ENCODE data around the gene KDELR3.

DNA sequence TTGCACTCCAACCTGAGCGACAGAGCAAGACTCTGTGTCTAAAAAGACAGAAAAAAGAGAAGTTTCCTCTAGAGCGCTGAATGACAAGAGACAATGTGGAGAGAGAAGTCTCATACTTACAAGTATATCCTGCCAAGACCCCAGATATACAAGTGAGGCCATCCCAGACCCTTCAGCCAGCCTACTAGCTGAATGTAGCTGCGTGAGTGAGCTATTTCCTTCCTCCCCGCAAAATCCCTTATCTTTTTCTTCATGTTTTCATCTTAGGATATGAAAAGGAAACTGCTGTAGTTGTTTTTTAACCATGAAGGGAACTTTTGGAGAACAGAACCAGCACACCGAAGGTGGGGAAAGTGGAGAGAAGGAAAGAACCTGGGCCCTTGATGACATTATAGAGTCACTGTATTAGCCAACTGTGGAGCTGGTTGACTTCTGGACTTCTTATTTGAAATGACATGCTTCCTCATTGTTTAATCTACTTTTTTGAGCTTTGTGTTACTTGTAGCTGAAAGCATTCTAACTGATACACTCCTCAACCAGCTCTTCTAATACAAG, 42.6 kb downstream of the KDELR3 start:
- TF ChIP-seq, protein P1, sequence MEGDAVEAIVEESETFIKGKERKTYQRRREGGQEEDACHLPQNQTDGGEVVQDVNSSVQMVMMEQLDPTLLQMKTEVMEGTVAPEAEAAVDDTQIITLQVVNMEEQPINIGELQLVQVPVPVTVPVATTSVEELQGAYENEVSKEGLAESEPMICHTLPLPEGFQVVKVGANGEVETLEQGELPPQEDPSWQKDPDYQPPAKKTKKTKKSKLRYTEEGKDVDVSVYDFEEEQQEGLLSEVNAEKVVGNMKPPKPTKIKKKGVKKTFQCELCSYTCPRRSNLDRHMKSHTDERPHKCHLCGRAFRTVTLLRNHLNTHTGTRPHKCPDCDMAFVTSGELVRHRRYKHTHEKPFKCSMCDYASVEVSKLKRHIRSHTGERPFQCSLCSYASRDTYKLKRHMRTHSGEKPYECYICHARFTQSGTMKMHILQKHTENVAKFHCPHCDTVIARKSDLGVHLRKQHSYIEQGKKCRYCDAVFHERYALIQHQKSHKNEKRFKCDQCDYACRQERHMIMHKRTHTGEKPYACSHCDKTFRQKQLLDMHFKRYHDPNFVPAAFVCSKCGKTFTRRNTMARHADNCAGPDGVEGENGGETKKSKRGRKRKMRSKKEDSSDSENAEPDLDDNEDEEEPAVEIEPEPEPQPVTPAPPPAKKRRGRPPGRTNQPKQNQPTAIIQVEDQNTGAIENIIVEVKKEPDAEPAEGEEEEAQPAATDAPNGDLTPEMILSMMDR (conservative IDR thresholded peaks at IDR 0.05): no peak
- no peak for TF ChIP-seq EZH2 (IDR thresholded peaks at IDR 0.05; ENCODE audit: low read depth)

Measured in PC-9 (cell line).